Peyer's patch (tissue), 4 donors: ENCODE data around the gene TUBB3. TPM values are rescaled to one million over a fixed set of nuclear protein-coding genes. Genes with fewer than 3 reads are reported as not detected.

ENCODE experiments used
- DNase-seq, 3 donors: peaks; one replicate each; pipeline ENCODE4 v3.0.0-alpha.2; 2017 to 2019
- H3K27ac ChIP-seq, 4 donors: fragments of 200-600 bp; sonication (generic); one replicate each; pipeline ENCODE4 v1.5.1; 2016 to 2019
- H3K27me3 ChIP-seq, 2 donors: fragments of 200-600 bp; sonication (generic); one replicate each; pipeline ENCODE4 v1.5.1; 2019
- H3K36me3 ChIP-seq, 3 donors: fragments of 200-600 bp; sonication (generic); one replicate each; pipeline ENCODE4 v1.5.1; 2016 to 2019
- H3K4me1 ChIP-seq, 4 donors: fragments of 200-600 bp; sonication (generic); one replicate each; pipeline ENCODE4 v1.5.1; 2016 to 2019
- H3K4me3 ChIP-seq, 4 donors: fragments of 200-600 bp; sonication (generic); 1 replicate in 3 of 4; 2 replicates in 1 of 4; pipeline ENCODE4 v1.5.1; 2016 to 2019; ENCODE audit warnings: mild to moderate bottlenecking in 1 of 4
- H3K9me3 ChIP-seq, 4 donors: fragments of 200-600 bp; sonication (generic); one replicate each; pipeline ENCODE4 v1.5.1; 2016 to 2019; ENCODE audit warnings: mild to moderate bottlenecking in 1 of 4
- POLR2A ChIP-seq, 2 donors: fragments of 450-650 bp; IDR thresholded peaks; one replicate each; pipeline ENCODE4 v1.5.1; 2017; ENCODE audit warnings: antibody characterized with exemption in 2 of 2, mild to moderate bottlenecking in 2 of 2, moderate library complexity in 2 of 2
- total RNA-seq, 4 donors: library from RNA; depleted of rRNA; stranded (reverse); fragments of >200 nt; gene quantifications; one replicate each; pipeline ENCODE4 v1.1.0, GENCODE V29; 2016
- TF ChIP-seq, protein P1 (sequence below), 6 experiments: fragments of 450-650 bp in 4 of 6; fragments of 200-600 bp in 2 of 6; sonication (generic) in 1 of 6; IDR thresholded peaks; one replicate each; pipeline ENCODE4 v1.5.1; 2017 to 2019; ENCODE audit warnings: antibody characterized with exemption in 6 of 6, mild to moderate bottlenecking in 3 of 6, moderate library complexity in 1 of 6

The TUBB3 gene
- total RNA-seq, 4 donors from 2014 or later: 2.1 to 12.4 (median 4.6) TPM

DNA sequence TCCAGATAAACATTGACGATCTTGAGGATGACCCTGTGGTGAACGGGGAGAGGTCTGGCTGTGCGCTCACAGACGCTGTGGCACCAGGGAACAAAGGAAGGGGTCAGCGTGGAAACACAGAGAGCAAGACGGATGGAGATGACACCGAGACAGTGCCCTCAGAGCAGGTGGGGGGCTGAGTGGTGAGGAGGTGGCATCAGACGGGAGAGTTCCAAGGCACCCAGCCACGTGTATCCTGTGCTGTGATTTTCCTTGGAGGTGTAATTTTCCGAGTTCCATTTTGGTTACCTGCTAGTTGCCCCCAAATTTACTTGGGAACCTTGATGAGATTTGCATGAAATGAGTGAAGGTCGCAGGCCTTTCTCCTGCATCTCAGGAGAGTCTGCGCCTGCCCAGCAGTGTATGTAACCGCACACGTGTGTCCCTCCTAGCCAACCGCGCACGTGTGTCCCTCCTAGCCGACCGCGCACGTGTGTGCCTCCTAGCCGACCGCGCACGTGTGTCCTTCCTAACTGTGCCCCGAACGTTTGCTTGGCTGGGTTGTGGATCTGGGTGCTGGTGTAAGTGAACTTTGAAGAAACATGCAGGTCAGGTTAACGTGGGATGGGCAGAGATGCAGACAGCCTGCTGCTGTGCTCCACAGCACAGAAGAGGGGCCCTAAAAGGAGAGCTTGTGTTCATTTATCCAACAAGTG, 39.6 kb upstream of the TUBB3 start:
- peaks cover 0 to 92% (median 4%) of the 10 kb centered on the region in 3 donors for H3K36me3 ChIP-seq
- TF ChIP-seq POLR2A (IDR thresholded peaks at IDR 0.05): no peak
- TF ChIP-seq, protein P1, sequence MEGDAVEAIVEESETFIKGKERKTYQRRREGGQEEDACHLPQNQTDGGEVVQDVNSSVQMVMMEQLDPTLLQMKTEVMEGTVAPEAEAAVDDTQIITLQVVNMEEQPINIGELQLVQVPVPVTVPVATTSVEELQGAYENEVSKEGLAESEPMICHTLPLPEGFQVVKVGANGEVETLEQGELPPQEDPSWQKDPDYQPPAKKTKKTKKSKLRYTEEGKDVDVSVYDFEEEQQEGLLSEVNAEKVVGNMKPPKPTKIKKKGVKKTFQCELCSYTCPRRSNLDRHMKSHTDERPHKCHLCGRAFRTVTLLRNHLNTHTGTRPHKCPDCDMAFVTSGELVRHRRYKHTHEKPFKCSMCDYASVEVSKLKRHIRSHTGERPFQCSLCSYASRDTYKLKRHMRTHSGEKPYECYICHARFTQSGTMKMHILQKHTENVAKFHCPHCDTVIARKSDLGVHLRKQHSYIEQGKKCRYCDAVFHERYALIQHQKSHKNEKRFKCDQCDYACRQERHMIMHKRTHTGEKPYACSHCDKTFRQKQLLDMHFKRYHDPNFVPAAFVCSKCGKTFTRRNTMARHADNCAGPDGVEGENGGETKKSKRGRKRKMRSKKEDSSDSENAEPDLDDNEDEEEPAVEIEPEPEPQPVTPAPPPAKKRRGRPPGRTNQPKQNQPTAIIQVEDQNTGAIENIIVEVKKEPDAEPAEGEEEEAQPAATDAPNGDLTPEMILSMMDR (IDR thresholded peaks at IDR 0.05): no peak
- no peaks in the 10 kb centered on the region for H3K27me3 ChIP-seq
- no peaks in the 10 kb centered on the region for H3K9me3 ChIP-seq
- no peak overlapping the region for H3K27ac ChIP-seq
- DNase-seq: no peak
- H3K4me1 ChIP-seq: no peaks in the 10 kb centered on the region
- H3K4me3 ChIP-seq: no peak overlapping the region

DNA sequence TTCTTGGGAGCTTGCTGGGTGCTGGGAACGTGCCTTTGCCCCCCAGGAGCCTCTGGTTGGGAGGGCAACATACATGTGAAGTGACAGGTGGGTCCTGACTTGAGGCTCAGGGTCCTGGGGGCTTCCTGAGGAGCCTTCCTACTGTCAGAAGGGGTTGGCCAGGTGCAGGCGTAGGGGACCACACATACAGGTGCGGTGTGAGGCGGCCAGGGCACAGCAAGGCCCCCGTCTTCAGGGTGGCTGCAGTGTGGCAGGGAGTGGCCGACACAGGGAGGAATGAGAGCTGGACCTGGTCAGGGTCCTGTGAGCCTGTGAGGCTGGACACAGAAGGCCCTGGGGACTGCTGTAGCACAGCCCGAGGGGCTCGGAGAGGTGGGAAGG, 39.1 kb upstream of the TUBB3 start:
- Histone ChIP-seq H3K4me3 (no peak overlapping the region), H3K36me3 (peaks cover 0 to 92% (median 4%) of the 10 kb centered on the region in 3 donors), H3K27me3 (no peaks in the 10 kb centered on the region), H3K27ac (no peak overlapping the region), H3K9me3 (no peaks in the 10 kb centered on the region), H3K4me1 (no peaks in the 10 kb centered on the region)
- no peak for DNase-seq
- TF ChIP-seq, protein P1 (IDR thresholded peaks at IDR 0.05): no peak
- TF ChIP-seq POLR2A (IDR thresholded peaks at IDR 0.05): no peak

DNA sequence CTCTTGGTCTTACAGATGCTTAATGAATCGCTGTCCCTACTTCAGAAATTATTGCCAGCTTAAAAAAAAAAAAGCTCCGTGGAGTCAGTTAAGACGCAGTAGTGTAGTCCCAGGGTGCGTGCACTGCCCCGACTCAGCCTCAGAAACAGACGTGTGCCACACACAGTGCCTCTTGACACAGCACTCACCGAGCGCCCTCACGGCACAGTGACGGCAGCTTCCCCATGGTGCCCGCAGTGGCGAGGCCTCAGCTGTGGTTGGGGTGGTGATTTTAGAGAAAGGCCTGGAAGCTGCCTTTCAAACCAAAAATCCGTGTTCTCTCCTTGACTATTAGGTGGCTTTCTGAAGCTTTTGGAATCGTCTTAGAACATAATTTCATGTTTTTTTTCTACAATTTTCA, 35.9 kb upstream of the TUBB3 start:
- TF ChIP-seq, protein P1 (IDR thresholded peaks at IDR 0.05): no peak
- TF ChIP-seq POLR2A (IDR thresholded peaks at IDR 0.05): no peak
- H3K27ac ChIP-seq: no peak overlapping the region
- DNase-seq: no peak
- H3K36me3 ChIP-seq: peaks cover 0 to 93% (median 4%) of the 10 kb centered on the region in 3 donors
- no peak overlapping the region for H3K4me3 ChIP-seq
- no peaks in the 10 kb centered on the region for H3K27me3 ChIP-seq
- H3K9me3 ChIP-seq: no peaks in the 10 kb centered on the region
- H3K4me1 ChIP-seq: no peaks in the 10 kb centered on the region

DNA sequence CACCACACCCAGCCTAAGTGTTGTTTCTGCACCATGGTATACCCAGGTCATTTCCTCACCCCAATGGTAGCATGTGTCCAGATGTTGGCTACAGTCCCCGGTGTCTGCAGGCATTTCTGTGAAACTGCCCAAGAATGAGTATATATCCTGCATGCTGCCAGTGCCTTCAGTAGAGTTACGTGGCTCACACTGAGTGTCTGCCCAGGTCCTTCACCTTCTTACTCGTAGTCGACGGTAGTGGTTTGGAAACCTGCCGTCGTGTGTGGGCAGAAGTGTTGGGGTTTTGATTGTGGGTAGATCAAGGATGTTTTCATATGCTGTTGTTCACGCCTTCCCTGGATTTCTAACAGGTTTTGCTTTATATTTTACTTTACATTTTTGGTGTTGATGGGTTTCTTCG, 32.9 kb upstream of the TUBB3 start:
- TF ChIP-seq POLR2A (IDR thresholded peaks at IDR 0.05): no peak
- TF ChIP-seq, protein P1 (IDR thresholded peaks at IDR 0.05): no peak
- DNase-seq: no peak
- no peaks in the 10 kb centered on the region for H3K4me1 ChIP-seq
- H3K4me3 ChIP-seq: no peak overlapping the region
- peaks cover 0 to 95% (median 0%) of the 10 kb centered on the region in 3 donors for H3K36me3 ChIP-seq
- no peak overlapping the region for H3K27ac ChIP-seq
- H3K27me3 ChIP-seq: no peaks in the 10 kb centered on the region
- H3K9me3 ChIP-seq: no peaks in the 10 kb centered on the region

DNA sequence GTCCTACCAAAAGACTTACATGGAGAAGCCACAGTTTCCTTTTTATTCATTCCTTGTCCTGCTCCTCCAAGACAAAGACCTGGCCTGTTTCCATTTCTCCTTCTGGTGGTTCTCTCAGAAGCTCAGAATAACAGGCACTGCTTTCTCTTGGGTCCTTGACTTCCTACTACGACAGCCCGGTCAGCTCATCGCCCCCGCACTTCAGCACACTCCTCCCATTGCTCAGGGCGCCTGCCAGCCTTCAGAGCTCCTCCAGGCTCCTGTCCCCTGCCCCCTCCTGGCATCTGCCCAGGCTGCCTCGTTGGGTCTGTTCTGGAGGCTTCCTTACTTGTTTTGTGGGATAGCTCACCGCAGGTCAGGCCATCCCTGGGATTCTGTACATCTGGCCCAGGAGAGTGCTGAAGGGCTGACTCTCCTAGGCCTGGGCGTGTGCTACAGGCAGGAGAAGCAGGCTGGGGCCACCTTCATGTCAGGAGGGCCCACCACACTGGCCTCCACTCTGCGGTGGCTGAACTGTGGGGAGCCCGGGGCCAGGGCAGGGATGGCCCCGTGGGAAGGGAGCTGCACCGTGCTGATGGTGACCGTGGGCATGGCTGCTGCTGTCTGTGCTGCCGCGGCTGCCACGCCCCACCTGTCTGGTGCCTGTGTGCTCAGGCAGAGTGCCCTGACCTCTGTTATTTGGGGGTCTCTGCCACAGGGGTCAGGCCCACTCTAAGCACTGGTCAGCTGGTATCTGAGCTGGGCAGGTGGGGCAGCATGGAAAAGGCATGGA, 32.1 kb upstream of the TUBB3 start:
- Histone ChIP-seq H3K9me3 (no peaks in the 10 kb centered on the region), H3K4me1 (no peaks in the 10 kb centered on the region), H3K4me3 (no peak overlapping the region), H3K27ac (no peak overlapping the region), H3K36me3 (peaks cover 0 to 95% (median 0%) of the 10 kb centered on the region in 3 donors), H3K27me3 (no peaks in the 10 kb centered on the region)
- no peak for DNase-seq
- no peak for TF ChIP-seq POLR2A (IDR thresholded peaks at IDR 0.05)
- TF ChIP-seq, protein P1 (IDR thresholded peaks at IDR 0.05): no peak
